ENCODE results near the gene SSTR4.

Gene SSTR4

GRCh38 chr20:23087587-23088251 lies 52.6 kb downstream of the SSTR4 start:
- H2AFZ ChIP-seq (ENCODE audit: low read depth, low read length): no peak overlapping the region
- H2BK5ac ChIP-seq (ENCODE audit: low read depth, low read length, poor library complexity, severe bottlenecking): no peak overlapping the region
- H3K23ac ChIP-seq (ENCODE audit: low read length in 2 of 2): no peak overlapping the region
- no peaks in the 10 kb centered on the region for H3K9me3 ChIP-seq (ENCODE audit: control insufficient read depth, low read length)
- no peak overlapping the region for H3K4ac ChIP-seq (ENCODE audit: low read depth in 1 of 2, low read length in 2 of 2)
- no peak overlapping the region for H3K4me2 ChIP-seq (ENCODE audit: low read length, poor library complexity, severe bottlenecking)
- H4K8ac ChIP-seq (ENCODE audit: low read length): no peak overlapping the region
- no peak overlapping the region for H3K14ac ChIP-seq (ENCODE audit: low read length in 2 of 2)
- no peak overlapping the region for H3K18ac ChIP-seq (ENCODE audit: low read depth in 1 of 2, low read length in 2 of 2)
- no peak overlapping the region for H3K9ac ChIP-seq (ENCODE audit: low read length)
- no peak overlapping the region for H2BK12ac ChIP-seq (ENCODE audit: low read length in 2 of 2)
- no peaks in the 10 kb centered on the region for H3K79me1 ChIP-seq (replicated peaks; ENCODE audit: low read length, poor library complexity, severe bottlenecking)
- no peaks in the 10 kb centered on the region for H3K36me3 ChIP-seq (ENCODE audit: control insufficient read depth in 1 of 2, insufficient read depth in 2 of 2, low read depth in 1 of 2, low read length in 2 of 2)
- H3K4me1 ChIP-seq (ENCODE audit: control insufficient read depth, insufficient read depth, low read depth, low read length): peaks cover 2% of the 10 kb centered on the region
- peaks cover 7 to 10% of the 10 kb centered on the region in 2 experiments for H3K27me3 ChIP-seq (ENCODE audit: control insufficient read depth in 1 of 2, insufficient read depth in 1 of 2, low read length in 2 of 2)
- peak overlapping the region; percentile 9 for H2BK15ac ChIP-seq (ENCODE audit: low read depth, poor library complexity, severe bottlenecking)
- no peak overlapping the region for H3K27ac ChIP-seq (ENCODE audit: low read length, poor library complexity, severe bottlenecking)
- no peak overlapping the region for H3K4me3 ChIP-seq (ENCODE audit: insufficient read depth in 1 of 2, low read depth in 1 of 2, low read length in 2 of 2)
- no peak for DNase-seq
- WGBS: 94% methylated on average over 9 of the region's 9 CpGs
- no peak overlapping the region for H2BK120ac ChIP-seq (ENCODE audit: low read depth, low read length)
- no peak overlapping the region for H2AK5ac ChIP-seq (ENCODE audit: low read length, severe bottlenecking)
- H4K91ac ChIP-seq (ENCODE audit: low read length): no peak overlapping the region

Data from mesenchymal stem cell (in vitro differentiated cells and primary cell).